ENCODE results near the gene GBP3. TPM values are rescaled to one million over a fixed set of nuclear protein-coding genes. Genes with fewer than 3 reads are reported as not detected.
"Not testable (repeated sequence)": the region's sequence is repeated elsewhere in the genome, so short reads cannot be mapped to it uniquely, and the experiment has no call there.

Gene GBP3
- total RNA-seq, 1 experiment from 2014 or later: not detected

DNA sequence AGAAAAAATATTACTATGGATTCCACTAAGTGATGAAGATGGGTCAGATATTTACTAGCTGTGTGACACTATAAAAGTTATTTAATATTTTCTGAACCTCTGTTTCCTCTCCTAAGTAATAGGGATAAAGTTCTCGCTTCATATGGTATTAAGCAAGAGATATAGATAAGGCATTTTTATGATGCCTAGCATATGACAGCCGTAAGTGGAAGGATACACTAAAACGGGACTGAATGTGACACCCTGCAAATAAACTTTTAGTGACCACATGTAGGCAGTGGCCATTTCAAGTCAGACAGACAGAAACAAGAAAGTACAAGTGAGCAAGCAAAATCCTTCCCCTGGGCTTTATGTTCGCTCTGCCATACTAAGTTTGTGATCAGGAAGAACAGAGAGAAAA, 14.2 kb downstream of the GBP3 start:
- H3K4me3 ChIP-seq (ENCODE audit: insufficient read depth, low read depth, low read length): no peak overlapping the region
- H3K36me3 ChIP-seq (replicated peaks; ENCODE audit: control insufficient read depth, insufficient read depth, low read length): no peaks in the 10 kb centered on the region
- DNase-seq: no peak
- no peaks in the 10 kb centered on the region for H3K27me3 ChIP-seq (ENCODE audit: control insufficient read depth, insufficient read depth, low read length)

DNA sequence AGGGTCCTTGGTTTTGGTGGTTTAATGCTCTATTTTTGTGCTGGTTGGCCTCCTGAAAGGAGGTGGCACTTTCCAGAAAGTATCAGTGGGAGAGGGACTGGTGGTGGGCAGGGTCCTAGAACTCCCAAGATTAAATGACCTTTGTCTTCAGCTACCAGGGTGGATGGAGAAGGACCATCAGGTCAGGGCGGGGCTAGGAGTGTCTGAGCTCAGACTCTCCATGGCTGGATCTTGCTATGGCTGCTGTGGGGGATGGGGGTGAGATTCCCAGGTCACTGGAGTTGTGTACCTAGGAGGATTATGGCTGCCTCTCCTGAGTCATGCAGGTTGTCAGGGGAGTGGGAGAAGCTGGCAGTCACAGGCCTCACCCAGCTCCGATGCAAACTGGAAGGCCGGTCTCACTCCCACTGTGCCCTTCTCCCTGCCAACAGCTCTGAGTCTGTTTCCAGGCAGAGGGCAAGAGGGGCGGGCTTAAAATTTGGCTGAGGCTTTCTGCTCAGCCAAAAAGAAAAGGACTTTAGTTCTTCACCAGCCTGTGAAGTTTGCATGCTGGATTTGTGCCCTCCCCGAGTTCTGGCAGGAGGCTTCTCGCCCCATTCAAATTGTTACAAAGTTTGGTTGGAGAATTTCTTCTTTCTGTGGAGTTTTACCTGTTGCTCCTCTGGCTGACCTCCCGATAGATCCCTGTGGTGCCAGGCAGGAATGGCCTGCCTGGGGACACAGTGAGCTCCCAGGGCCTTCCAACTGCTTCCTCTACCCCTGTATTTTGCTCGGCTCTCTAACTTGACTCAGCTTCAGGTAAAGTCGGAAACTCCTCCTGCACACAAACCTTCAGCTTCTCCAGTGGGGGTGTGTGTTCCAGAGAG, 17.1 kb downstream of the GBP3 start:
- no peak overlapping the region for H3K4me3 ChIP-seq (ENCODE audit: insufficient read depth, low read depth, low read length)
- DNase-seq: no peak
- H3K27me3 ChIP-seq (ENCODE audit: control insufficient read depth, insufficient read depth, low read length): no peaks in the 10 kb centered on the region
- no peaks in the 10 kb centered on the region for H3K36me3 ChIP-seq (replicated peaks; ENCODE audit: control insufficient read depth, insufficient read depth, low read length)

DNA sequence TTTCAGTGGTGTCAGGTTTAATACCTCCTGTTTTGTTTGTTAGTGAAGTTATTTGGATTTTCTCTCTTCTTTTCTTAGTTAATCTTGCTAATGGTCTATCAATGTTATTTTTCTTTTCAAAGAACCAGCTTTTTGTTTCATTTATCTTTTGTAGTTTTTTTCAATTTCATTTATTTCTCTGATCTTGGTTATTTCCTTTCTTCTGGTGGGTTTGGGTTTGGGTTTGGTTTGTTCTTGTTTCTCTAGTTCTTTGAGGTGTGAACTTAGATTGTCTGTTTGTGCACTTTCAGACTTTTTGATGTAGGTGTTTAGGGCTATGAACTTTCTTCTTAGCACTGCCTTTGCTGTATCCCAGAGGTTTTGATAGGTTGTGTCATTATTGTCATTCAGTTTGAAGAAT, 20.5 kb downstream of the GBP3 start:
- DNase-seq; H3K27me3 ChIP-seq (ENCODE audit: control insufficient read depth, insufficient read depth, low read length); H3K36me3 ChIP-seq (replicated peaks; ENCODE audit: control insufficient read depth, insufficient read depth, low read length); H3K4me3 ChIP-seq (ENCODE audit: insufficient read depth, low read depth, low read length): not testable (repeated sequence)

DNA sequence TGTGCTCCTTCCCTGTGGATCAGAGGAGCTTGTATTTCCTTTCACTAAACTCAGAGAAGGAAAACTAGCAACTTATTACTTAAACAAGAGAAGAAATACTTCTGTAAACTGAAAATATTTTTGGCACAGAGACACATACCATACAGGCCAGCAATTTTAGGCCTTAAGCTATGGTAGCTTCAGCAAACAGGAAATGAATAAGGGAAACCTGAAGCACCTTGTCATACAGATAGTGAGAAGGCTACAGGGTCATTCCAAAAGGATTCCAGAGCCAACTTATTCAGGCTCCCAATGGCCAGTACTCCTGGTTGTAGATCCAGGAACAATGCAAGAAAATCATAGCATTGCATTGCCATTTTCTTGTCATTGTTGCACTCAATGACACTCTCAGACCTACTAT, 21.2 kb downstream of the GBP3 start:
- no peaks in the 10 kb centered on the region for H3K36me3 ChIP-seq (replicated peaks; ENCODE audit: control insufficient read depth, insufficient read depth, low read length)
- H3K27me3 ChIP-seq (ENCODE audit: control insufficient read depth, insufficient read depth, low read length): no peaks in the 10 kb centered on the region
- no peak overlapping the region for H3K4me3 ChIP-seq (ENCODE audit: insufficient read depth, low read depth, low read length)
- DNase-seq: no peak

DNA sequence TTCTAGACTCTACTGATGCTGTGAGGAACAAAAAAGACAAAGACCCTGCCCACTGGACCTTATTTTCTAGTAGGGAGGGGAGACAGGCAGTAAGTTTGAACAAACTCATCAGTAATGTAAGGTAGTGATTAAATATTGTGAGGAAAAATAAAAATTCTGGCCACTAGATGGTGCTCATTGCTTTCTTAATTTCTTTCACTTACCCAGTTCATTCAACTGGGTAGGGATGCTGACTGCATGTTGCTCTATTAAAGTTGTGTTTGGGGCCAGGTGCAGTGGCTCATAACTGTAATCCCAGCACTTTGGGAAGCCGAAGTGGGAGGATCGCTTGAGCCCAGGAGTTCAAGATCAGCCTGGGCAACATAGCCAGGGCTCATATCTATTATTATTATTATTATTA, 23.9 kb downstream of the GBP3 start:
- H3K36me3 ChIP-seq (replicated peaks; ENCODE audit: control insufficient read depth, insufficient read depth, low read length): no peaks in the 10 kb centered on the region
- H3K27me3 ChIP-seq (ENCODE audit: control insufficient read depth, insufficient read depth, low read length): no peaks in the 10 kb centered on the region
- peak; percentile 62 for DNase-seq
- H3K4me3 ChIP-seq (ENCODE audit: insufficient read depth, low read depth, low read length): no peak overlapping the region

DNA sequence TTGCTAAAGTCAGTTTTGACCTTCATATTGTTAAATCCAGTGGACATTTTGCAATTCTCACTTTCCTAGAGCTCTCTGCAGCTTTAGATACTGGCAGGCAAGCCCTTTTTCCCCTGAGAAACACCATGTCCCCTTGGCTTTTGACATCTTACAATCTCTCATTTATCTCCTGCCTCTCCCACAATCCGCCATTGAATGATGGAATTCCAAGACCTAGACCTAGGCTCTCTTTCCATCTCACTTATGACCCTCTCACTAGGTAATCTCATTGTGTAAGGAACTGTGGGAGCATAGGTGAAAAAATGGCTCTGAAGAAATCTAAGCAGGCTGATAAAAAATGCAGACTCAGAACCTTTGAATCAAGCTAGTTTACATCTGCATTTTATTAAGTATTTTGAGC, 32.2 kb downstream of the GBP3 start:
- no peaks in the 10 kb centered on the region for H3K27me3 ChIP-seq (ENCODE audit: control insufficient read depth, insufficient read depth, low read length)
- no peaks in the 10 kb centered on the region; the same call in 1 of the 2 replicates for H3K36me3 ChIP-seq (replicated peaks; ENCODE audit: control insufficient read depth, insufficient read depth, low read length)
- H3K4me3 ChIP-seq (ENCODE audit: insufficient read depth, low read depth, low read length): no peak overlapping the region
- no peak for DNase-seq

DNA sequence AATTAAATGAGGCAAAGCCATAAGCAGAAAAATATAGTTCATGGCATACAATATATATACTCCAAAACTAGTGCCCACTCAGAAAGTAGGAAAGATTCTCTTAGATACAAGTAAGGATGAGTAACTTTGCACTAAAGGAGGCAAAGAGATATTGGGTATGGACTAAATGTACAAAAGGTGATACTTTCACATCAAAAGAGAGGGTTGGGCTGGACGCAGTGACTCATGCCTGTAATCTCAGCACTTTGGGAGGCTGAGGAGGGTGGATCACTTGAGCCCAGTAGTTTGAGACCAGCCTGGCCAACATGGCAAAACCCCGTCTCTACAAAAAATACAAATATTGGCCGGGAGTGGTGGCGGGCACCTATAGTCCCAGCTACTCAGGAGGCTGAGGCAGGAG, 37.0 kb downstream of the GBP3 start:
- Histone ChIP-seq H3K36me3 (replicated peaks; ENCODE audit: control insufficient read depth, insufficient read depth, low read length) (no peaks in the 10 kb centered on the region; the same call in 1 of the 2 replicates), H3K4me3 (ENCODE audit: insufficient read depth, low read depth, low read length) (no peak overlapping the region), H3K27me3 (ENCODE audit: control insufficient read depth, insufficient read depth, low read length) (no peaks in the 10 kb centered on the region)
- no peak for DNase-seq

DNA sequence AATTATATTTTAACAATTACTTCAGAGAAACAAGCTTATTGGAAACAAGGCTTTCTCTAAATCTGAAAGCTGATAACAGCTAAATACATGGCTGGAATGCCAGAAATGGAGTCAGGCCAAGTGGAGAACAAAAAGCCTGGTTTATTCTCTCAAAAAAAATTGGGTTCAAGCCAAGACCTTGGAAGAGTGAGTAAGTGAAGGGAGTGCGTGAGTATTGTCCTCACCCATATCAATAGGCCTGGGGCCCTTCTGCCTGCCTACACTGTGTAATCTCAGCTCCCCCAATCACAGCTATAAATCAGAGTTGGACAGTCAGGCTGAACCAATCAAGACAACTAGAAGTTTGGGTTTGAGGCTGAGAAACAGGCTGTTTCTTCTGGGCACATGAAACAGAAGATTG, 37.6 kb downstream of the GBP3 start:
- H3K27me3 ChIP-seq (ENCODE audit: control insufficient read depth, insufficient read depth, low read length): no peaks in the 10 kb centered on the region
- no peaks in the 10 kb centered on the region; the same call in 1 of the 2 replicates for H3K36me3 ChIP-seq (replicated peaks; ENCODE audit: control insufficient read depth, insufficient read depth, low read length)
- DNase-seq: no peak
- no peak overlapping the region for H3K4me3 ChIP-seq (ENCODE audit: insufficient read depth, low read depth, low read length)

DNA sequence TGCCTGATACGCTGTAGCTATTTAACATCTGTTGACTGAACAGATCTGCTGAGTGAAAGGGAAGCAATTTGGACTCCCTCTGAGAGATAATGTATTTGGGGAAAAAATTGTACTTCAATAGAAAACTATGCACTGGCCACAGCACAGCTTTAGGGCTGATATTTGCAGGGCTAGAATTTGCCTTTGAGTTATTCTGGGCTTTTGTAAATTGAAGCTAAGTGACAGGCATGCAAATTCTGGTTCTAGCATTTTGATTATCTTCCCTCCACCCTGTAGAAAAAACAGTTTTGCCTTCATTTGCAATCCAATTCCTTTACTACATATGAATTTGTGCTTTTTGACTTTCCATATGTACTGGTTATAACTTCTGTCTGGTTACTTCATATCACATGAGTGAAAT, 38.1 kb downstream of the GBP3 start:
- no peak for DNase-seq

DNA sequence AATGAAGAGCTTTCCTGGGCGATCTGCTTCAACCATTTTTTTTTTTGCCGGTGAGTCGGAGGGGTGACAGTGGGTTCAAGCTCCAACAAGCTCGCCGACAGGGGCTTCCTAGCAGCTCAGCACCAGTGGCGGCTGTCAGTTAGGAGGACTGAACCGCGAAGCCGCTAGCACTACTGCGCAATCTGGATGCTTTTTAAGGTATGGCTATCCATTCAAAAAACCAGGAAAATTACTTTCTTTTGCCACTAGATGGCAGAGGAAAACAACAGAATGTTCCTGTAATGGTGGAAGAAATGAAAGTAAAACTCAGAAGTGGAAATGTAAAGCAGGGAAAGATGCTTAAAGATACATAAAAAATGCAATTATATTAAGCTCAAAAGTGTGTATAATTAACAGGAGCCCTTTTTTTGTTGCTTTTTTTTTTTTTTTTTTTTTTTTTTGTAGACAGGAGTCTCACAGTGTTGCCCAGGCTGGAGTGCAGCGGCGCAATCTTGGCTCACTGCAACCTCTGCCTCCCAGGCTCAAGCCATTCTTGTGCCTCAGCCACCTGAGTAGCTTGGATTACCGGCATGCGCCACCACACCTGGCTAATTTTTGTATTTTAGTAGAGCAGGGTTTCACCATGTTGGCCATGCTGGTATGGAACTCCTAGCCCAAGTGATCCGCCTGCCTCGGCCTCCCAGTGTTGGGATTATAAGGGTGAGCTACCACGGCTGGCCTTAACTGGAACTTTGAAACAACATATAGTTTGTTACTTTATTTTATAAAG, 38.7 kb downstream of the GBP3 start:
- peak; percentile 38 for DNase-seq
- no peaks in the 10 kb centered on the region; the same call in 1 of the 2 replicates for H3K36me3 ChIP-seq (replicated peaks; ENCODE audit: control insufficient read depth, insufficient read depth, low read length)
- H3K27me3 ChIP-seq (ENCODE audit: control insufficient read depth, insufficient read depth, low read length): no peaks in the 10 kb centered on the region
- no peak overlapping the region for H3K4me3 ChIP-seq (ENCODE audit: insufficient read depth, low read depth, low read length)

More for the DNA sequence above, 38.1 kb downstream of the GBP3 start:
- H3K36me3 ChIP-seq (replicated peaks; ENCODE audit: control insufficient read depth, insufficient read depth, low read length): no peaks in the 10 kb centered on the region; the same call in 1 of the 2 replicates
- no peaks in the 10 kb centered on the region for H3K27me3 ChIP-seq (ENCODE audit: control insufficient read depth, insufficient read depth, low read length)
- H3K4me3 ChIP-seq (ENCODE audit: insufficient read depth, low read depth, low read length): no peak overlapping the region

DNA sequence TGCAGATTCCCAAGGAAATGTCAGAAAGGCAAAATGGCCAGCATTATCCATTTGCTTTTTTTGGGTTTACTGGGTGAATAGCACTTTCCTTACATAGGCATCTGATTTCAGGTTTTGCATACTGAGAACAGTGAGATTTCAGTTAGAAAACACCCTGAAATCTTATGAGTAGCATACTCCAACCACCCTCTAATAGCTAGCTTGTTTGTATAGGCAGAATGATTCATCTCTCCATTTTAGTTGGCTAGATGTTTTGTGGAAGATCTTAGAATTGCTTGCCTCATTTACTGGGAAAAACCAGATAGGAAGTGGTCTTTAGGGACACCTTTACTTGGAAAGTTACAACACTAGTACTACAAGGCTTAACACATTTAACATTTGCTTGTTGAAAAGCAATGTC, 40.6 kb downstream of the GBP3 start:
- Histone ChIP-seq H3K27me3 (ENCODE audit: control insufficient read depth, insufficient read depth, low read length) (no peaks in the 10 kb centered on the region), H3K36me3 (replicated peaks; ENCODE audit: control insufficient read depth, insufficient read depth, low read length) (no peaks in the 10 kb centered on the region; the same call in 1 of the 2 replicates), H3K4me3 (ENCODE audit: insufficient read depth, low read depth, low read length) (no peak overlapping the region)
- DNase-seq: no peak

DNA sequence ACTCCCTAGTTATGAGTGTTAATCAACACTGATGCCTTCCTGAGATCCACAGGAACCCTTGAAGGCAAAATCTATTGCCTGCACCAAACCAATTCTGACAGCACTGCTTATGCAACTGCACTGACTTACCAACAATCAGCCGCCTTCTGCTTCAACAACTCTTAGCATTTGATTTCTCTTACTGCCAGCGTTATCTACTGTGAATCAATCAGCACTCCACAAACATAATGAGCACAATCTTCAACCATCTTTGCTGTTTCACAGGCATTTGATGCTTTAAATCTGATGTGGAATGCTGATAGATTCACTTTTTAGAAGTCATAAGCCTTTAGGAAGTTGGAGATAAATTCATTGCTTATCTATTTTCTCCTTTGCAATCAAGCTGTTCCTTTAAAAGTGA, 41.2 kb downstream of the GBP3 start:
- not testable (repeated sequence) for H3K36me3 ChIP-seq (replicated peaks; ENCODE audit: control insufficient read depth, insufficient read depth, low read length); H3K4me3 ChIP-seq (ENCODE audit: insufficient read depth, low read depth, low read length); H3K27me3 ChIP-seq (ENCODE audit: control insufficient read depth, insufficient read depth, low read length); DNase-seq

DNA sequence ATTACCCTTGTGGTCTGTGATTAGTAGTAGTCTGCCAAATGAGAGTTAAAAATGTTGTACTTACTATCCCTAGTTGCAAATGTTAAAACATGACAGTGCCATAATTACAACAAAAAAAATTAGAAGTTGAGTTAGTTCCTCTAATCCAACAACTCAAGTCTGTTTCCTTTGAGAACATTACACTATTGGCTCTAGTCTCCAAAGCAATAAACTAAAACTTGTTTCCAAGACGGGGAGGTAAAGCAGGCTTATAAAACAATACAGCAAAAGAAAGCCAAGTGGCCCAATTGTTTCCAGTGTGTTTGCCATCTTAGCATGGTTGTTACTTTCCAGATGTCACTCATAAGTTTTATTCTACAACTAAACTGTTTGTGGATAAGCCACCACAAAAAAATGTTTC, 41.8 kb downstream of the GBP3 start:
- no peaks in the 10 kb centered on the region; the same call in 1 of the 2 replicates for H3K36me3 ChIP-seq (replicated peaks; ENCODE audit: control insufficient read depth, insufficient read depth, low read length)
- no peak overlapping the region for H3K4me3 ChIP-seq (ENCODE audit: insufficient read depth, low read depth, low read length)
- H3K27me3 ChIP-seq (ENCODE audit: control insufficient read depth, insufficient read depth, low read length): no peaks in the 10 kb centered on the region
- DNase-seq: no peak

DNA sequence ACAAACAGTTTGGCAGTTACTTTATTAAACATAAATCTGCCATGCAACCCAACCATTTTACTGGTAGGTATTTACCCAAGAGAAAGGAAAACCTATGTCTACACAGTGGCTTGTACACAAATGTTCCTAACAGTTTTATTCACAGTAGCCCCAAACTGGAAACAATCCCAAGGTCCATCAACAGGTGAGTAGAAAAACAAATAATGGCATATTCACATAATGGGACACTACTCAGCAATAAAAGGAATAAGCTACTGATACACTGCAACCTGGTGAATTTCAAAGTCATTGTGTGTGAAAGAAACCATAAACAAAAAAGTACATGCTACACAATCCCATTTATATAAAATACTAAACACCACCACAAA, 42.9 kb downstream of the GBP3 start:
- DNase-seq: no peak
- H3K36me3 ChIP-seq (replicated peaks; ENCODE audit: control insufficient read depth, insufficient read depth, low read length): no peaks in the 10 kb centered on the region; the same call in 1 of the 2 replicates

More for the DNA sequence above, 42.9 kb downstream of the GBP3 start:
- H3K27me3 ChIP-seq (ENCODE audit: control insufficient read depth, insufficient read depth, low read length): no peaks in the 10 kb centered on the region
- H3K4me3 ChIP-seq (ENCODE audit: insufficient read depth, low read depth, low read length): no peak overlapping the region

Data from H7 (cell line).